ENCODE measurements around the gene PLCH1. TPM values are rescaled to one million over a fixed set of nuclear protein-coding genes. Genes with fewer than 3 reads are reported as not detected.

PLCH1 gene
- total RNA-seq, 1 experiment from 2014 or later: 8.9 TPM

GRCh38 chr3:155792532-155792931 lies 47.7 kb upstream of the PLCH1 start (continued):
- TF ChIP-seq, protein P1, sequence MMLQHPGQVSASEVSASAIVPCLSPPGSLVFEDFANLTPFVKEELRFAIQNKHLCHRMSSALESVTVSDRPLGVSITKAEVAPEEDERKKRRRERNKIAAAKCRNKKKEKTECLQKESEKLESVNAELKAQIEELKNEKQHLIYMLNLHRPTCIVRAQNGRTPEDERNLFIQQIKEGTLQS (CRISPR knock-in tag; conservative IDR thresholded peaks at IDR 0.05): no peak
- TF ChIP-seq, protein P2, sequence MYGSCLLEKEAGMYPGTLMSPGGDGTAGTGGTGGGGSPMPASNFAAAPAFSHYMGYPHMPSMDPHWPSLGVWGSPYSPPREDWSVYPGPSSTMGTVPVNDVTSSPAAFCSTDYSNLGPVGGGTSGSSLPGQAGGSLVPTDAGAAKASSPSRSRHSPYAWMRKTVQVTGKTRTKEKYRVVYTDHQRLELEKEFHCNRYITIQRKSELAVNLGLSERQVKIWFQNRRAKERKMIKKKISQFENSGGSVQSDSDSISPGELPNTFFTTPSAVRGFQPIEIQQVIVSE (CRISPR knock-in tag; IDR thresholded peaks at IDR 0.05; ENCODE audit: borderline replicate concordance): no peak
- TF ChIP-seq USF1 (CRISPR knock-in tag; IDR thresholded peaks at IDR 0.05) (no peak), NR3C1 (CRISPR knock-in tag; conservative IDR thresholded peaks at IDR 0.05; ENCODE audit: low read depth) (no peak), TP53 (CRISPR knock-in tag; IDR thresholded peaks at IDR 0.05) (no peak), ATF1 (CRISPR knock-in tag; IDR thresholded peaks at IDR 0.05) (no peak), AR (CRISPR knock-in tag; IDR thresholded peaks at IDR 0.05) (no peak)
- TF ChIP-seq, protein P3, sequence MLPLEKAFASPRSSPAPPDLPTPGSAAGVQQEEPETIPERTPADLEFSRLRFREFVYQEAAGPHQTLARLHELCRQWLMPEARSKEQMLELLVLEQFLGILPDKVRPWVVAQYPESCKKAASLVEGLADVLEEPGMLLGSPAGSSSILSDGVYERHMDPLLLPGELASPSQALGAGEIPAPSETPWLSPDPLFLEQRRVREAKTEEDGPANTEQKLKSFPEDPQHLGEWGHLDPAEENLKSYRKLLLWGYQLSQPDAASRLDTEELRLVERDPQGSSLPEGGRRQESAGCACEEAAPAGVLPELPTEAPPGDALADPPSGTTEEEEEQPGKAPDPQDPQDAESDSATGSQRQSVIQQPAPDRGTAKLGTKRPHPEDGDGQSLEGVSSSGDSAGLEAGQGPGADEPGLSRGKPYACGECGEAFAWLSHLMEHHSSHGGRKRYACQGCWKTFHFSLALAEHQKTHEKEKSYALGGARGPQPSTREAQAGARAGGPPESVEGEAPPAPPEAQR (CRISPR knock-in tag; IDR thresholded peaks at IDR 0.05): no peak

- H3K27ac Mint-ChIP-seq: 0 out of 2 replicates have a peak overlapping the region, but pooled peaks have one; percentile 11
- peaks cover 12% of the 10 kb centered on the region for H3K4me1 Mint-ChIP-seq
- DNase-seq (ENCODE audit: low spot score) (no peak), ATAC-seq (peak; percentile 51)
- H3K4me3 Mint-ChIP-seq: no peak overlapping the region
- CTCF ChIA-PET: interaction anchor here (3.2 kb wide), 1 partner anchor 15 kb away, joined by 23 read pairs; the partner anchor contains the start of gene C3orf33
- peaks cover 12% of the 10 kb centered on the region for H3K9me3 Mint-ChIP-seq
- TF ChIP-seq ELF4 (CRISPR knock-in tag; IDR thresholded peaks at IDR 0.05; ENCODE audit: low read depth) (no peak), ZNF416 (CRISPR knock-in tag; IDR thresholded peaks at IDR 0.05) (no peak), FOXJ3 (CRISPR knock-in tag; IDR thresholded peaks at IDR 0.05; ENCODE audit: borderline replicate concordance) (no peak), ZNF263 (CRISPR knock-in tag; IDR thresholded peaks at IDR 0.05; ENCODE audit: low read depth) (no peak), ZNF232 (CRISPR knock-in tag; IDR thresholded peaks at IDR 0.05) (no peak), HMGA2 (CRISPR knock-in tag; IDR thresholded peaks at IDR 0.05) (no peak), SP1 (CRISPR knock-in tag; conservative IDR thresholded peaks at IDR 0.05) (no peak), MYBL2 (CRISPR knock-in tag; IDR thresholded peaks at IDR 0.05) (no peak), FOXK1 (CRISPR knock-in tag; IDR thresholded peaks at IDR 0.05) (no peak), SMAD4 (CRISPR knock-in tag; IDR thresholded peaks at IDR 0.05) (no peak), ZNF138 (CRISPR knock-in tag; conservative IDR thresholded peaks at IDR 0.05) (no peak), ARID4B (CRISPR knock-in tag; IDR thresholded peaks at IDR 0.05; ENCODE audit: borderline replicate concordance) (no peak)
- TF ChIP-seq, protein P4, sequence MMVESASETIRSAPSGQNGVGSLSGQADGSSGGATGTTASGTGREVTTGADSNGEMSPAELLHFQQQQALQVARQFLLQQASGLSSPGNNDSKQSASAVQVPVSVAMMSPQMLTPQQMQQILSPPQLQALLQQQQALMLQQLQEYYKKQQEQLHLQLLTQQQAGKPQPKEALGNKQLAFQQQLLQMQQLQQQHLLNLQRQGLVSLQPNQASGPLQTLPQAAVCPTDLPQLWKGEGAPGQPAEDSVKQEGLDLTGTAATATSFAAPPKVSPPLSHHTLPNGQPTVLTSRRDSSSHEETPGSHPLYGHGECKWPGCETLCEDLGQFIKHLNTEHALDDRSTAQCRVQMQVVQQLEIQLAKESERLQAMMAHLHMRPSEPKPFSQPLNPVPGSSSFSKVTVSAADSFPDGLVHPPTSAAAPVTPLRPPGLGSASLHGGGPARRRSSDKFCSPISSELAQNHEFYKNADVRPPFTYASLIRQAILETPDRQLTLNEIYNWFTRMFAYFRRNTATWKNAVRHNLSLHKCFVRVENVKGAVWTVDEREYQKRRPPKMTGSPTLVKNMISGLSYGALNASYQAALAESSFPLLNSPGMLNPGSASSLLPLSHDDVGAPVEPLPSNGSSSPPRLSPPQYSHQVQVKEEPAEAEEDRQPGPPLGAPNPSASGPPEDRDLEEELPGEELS (CRISPR knock-in tag; IDR thresholded peaks at IDR 0.05): no peak
- no peaks in the 10 kb centered on the region for H3K27me3 Mint-ChIP-seq (ENCODE audit: low read depth)
- POLR2A ChIA-PET: interaction anchor here (0.6 kb wide), 1 partner anchor 27 kb away, joined by 11 read pairs; no protein-coding TSS in a partner anchor
- H3K36me3 Mint-ChIP-seq: peaks cover 14% of the 10 kb centered on the region
These were observed 46.3 kb upstream of the PLCH1 start for GRCh38 chr3:155791190-155791589.
